GM23338 (cell line): Measurements from ENCODE around the gene EPHA5. TPM values are rescaled to one million over a fixed set of nuclear protein-coding genes. Genes with fewer than 3 reads are reported as not detected.

Experiments
- ATAC-seq: fragments of 200-7000 bp; cut with Tn5 transposase; 3 replicates; pipeline ENCODE4 v1.9.1; 2020
- DNase-seq: peaks from one replicate; pipeline ENCODE4 v3.0.0-alpha.2; 2015; ENCODE audit warnings: low spot score
- H2AFZ ChIP-seq: fragments of 200-600 bp; sonication (generic); 2 replicates; pipeline ENCODE4 v1.8.0; 2016; ENCODE audit warnings: antibody characterized with exemption, mild to moderate bottlenecking, moderate library complexity
- H3F3A ChIP-seq: fragments of 200-600 bp; sonication (generic); replicated peaks from 2 replicates; pipeline ENCODE4 v1.8.0; 2017; ENCODE audit warnings: antibody characterized with exemption, mixed run types, low read depth
- H3K27ac ChIP-seq: fragments of 200-600 bp; sonication (generic); 2 replicates; pipeline ENCODE4 v1.6.1; 2016; ENCODE audit warnings: low read depth
- H3K27me3 ChIP-seq: fragments of 200-600 bp; sonication (generic); 2 replicates; pipeline ENCODE4 v1.8.0; 2016; ENCODE audit warnings: mild to moderate bottlenecking, mixed run types, moderate library complexity; ENCODE audit not compliant: insufficient read depth
- H3K36me3 ChIP-seq: fragments of 200-600 bp; sonication (generic); 2 replicates; pipeline ENCODE4 v1.8.0; 2016; ENCODE audit warnings: mild to moderate bottlenecking; ENCODE audit not compliant: insufficient read depth
- H3K4me1 ChIP-seq: fragments of 200-600 bp; sonication (generic); 2 replicates; pipeline ENCODE4 v1.8.0; 2016; ENCODE audit warnings: mild to moderate bottlenecking, moderate library complexity; ENCODE audit not compliant: insufficient read depth
- H3K4me2 ChIP-seq: fragments of 200-600 bp; sonication (generic); 2 replicates; pipeline ENCODE4 v1.7.1; 2017; ENCODE audit warnings: mixed run types
- H3K4me3 ChIP-seq: fragments of 200-600 bp; sonication (generic); 2 replicates; pipeline ENCODE4 v1.6.1; 2016; ENCODE audit warnings: mixed run types
- H3K79me2 ChIP-seq: fragments of 200-600 bp; sonication (generic); replicated peaks from 2 replicates; pipeline ENCODE4 v1.8.0; 2017; ENCODE audit warnings: mild to moderate bottlenecking; ENCODE audit not compliant: insufficient read depth
- H3K9me2 ChIP-seq: fragments of 200-600 bp; sonication (generic); 2 replicates; pipeline ENCODE4 v1.8.0; 2017; ENCODE audit not compliant: insufficient read depth
- H4K20me1 ChIP-seq: fragments of 200-600 bp; sonication (generic); replicated peaks from 2 replicates; pipeline ENCODE4 v1.8.0; 2017; ENCODE audit warnings: mild to moderate bottlenecking; ENCODE audit not compliant: insufficient read depth
- H3K27ac Mint-ChIP-seq: 2 replicates; pipeline ENCODE4 v1.8.0; 2020; ENCODE audit warnings: inconsistent platforms, mild to moderate bottlenecking, moderate library complexity, mixed read lengths
- H3K27me3 Mint-ChIP-seq: 3 replicates; pipeline ENCODE4 v1.8.0; 2022; ENCODE audit warnings: low read depth, mild to moderate bottlenecking, moderate library complexity, mixed read lengths, inconsistent platforms; ENCODE audit not compliant: insufficient read depth, poor library complexity
- H3K36me3 Mint-ChIP-seq: 3 replicates; pipeline ENCODE4 v1.8.0; 2021; ENCODE audit warnings: low read depth, mild to moderate bottlenecking, inconsistent platforms, moderate library complexity, mixed read lengths
- H3K4me1 Mint-ChIP-seq: 3 replicates; pipeline ENCODE4 v1.8.0; 2020; ENCODE audit warnings: mild to moderate bottlenecking, inconsistent platforms, mixed read lengths
- H3K4me3 Mint-ChIP-seq: 3 replicates; pipeline ENCODE4 v1.8.0; 2021; ENCODE audit warnings: moderate library complexity, mild to moderate bottlenecking, inconsistent platforms, mixed read lengths
- H3K9me3 Mint-ChIP-seq: 3 replicates; pipeline ENCODE4 v1.8.0; 2020; ENCODE audit warnings: moderate library complexity, mild to moderate bottlenecking, inconsistent platforms, mixed read lengths
- CREB1 ChIP-seq: fragments of 250-450 bp; sonication (Bioruptor Pico); IDR thresholded peaks from 2 replicates; pipeline ENCODE4 v1.5.0; 2020; ENCODE audit warnings: low read depth, mild to moderate bottlenecking, moderate library complexity
- EZH2 ChIP-seq: fragments of 200-600 bp; sonication (generic); IDR thresholded peaks from one replicate; pipeline ENCODE4 v1.8.0; 2017; ENCODE audit warnings: antibody characterized with exemption, mild to moderate bottlenecking, low read depth; ENCODE audit not compliant: unreplicated experiment
- JUNB ChIP-seq: IDR thresholded peaks from one replicate; pipeline ENCODE4 v1.6.1; 2016; ENCODE audit warnings: antibody characterized with exemption; ENCODE audit not compliant: unreplicated experiment
- POLR2AphosphoS5 ChIP-seq: IDR thresholded peaks from 2 replicates; pipeline ENCODE4 v1.6.1; 2016; ENCODE audit warnings: antibody characterized with exemption, low read depth
- STAT1 ChIP-seq: IDR thresholded peaks from one replicate; pipeline ENCODE4 v1.6.1; 2016; ENCODE audit warnings: antibody characterized with exemption; ENCODE audit not compliant: unreplicated experiment
- ZNF331 ChIP-seq: fragments of 250-450 bp; sonication (Bioruptor Pico); IDR thresholded peaks from 2 replicates; pipeline ENCODE4 v1.5.0; 2020; ENCODE audit warnings: low read depth, mild to moderate bottlenecking, moderate library complexity
- polyA plus RNA-seq: library from polyadenylated mRNA; unstranded; fragments of >200 nt; fragmentation: Nextera tagmentation; extraction: Ambion mirVana; gene quantifications from 2 replicates; pipeline ENCODE4 v1.2.1, GENCODE V29; 2016
- total RNA-seq: library from RNA; depleted of rRNA; stranded (reverse); fragments of >200 nt; shearing (Covaris generic); gene quantifications from 2 replicates; pipeline ENCODE4 v1.2.3, GENCODE V29; 2014
- TF ChIP-seq, protein P1 (sequence below): fragments of 250-450 bp; sonication (Bioruptor Pico); IDR thresholded peaks from 2 replicates; pipeline ENCODE4 v1.5.0; 2020; ENCODE audit warnings: mild to moderate bottlenecking, moderate library complexity
- TF ChIP-seq, protein P2 (sequence below): IDR thresholded peaks from 2 replicates; pipeline ENCODE4 v1.6.1; 2016; ENCODE audit warnings: antibody characterized with exemption

Gene EPHA5
- total and polyA plus RNA-seq, 2 experiments from 2014 or later: 0.05 to 0.24 TPM

DNA sequence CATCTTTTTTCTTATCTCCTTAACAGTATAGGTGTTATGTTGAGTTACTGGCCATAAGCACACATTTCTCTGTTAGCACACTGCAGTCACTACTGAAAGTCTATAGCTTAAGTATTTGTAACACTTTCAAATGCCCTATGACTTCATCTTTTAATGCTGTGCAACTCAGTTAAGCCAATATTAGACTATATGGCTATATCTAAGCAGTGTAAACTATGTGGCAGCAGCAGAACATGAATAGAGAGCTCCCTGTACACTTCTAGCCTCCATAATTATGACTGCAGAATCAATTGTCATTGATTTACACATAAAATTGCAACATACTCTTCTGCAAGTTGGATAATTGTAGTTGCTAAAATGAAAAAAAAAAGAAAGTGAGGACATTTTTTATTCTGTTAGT is 250.3 kb downstream of the EPHA5 start (continued):
- TF ChIP-seq, protein P1, sequence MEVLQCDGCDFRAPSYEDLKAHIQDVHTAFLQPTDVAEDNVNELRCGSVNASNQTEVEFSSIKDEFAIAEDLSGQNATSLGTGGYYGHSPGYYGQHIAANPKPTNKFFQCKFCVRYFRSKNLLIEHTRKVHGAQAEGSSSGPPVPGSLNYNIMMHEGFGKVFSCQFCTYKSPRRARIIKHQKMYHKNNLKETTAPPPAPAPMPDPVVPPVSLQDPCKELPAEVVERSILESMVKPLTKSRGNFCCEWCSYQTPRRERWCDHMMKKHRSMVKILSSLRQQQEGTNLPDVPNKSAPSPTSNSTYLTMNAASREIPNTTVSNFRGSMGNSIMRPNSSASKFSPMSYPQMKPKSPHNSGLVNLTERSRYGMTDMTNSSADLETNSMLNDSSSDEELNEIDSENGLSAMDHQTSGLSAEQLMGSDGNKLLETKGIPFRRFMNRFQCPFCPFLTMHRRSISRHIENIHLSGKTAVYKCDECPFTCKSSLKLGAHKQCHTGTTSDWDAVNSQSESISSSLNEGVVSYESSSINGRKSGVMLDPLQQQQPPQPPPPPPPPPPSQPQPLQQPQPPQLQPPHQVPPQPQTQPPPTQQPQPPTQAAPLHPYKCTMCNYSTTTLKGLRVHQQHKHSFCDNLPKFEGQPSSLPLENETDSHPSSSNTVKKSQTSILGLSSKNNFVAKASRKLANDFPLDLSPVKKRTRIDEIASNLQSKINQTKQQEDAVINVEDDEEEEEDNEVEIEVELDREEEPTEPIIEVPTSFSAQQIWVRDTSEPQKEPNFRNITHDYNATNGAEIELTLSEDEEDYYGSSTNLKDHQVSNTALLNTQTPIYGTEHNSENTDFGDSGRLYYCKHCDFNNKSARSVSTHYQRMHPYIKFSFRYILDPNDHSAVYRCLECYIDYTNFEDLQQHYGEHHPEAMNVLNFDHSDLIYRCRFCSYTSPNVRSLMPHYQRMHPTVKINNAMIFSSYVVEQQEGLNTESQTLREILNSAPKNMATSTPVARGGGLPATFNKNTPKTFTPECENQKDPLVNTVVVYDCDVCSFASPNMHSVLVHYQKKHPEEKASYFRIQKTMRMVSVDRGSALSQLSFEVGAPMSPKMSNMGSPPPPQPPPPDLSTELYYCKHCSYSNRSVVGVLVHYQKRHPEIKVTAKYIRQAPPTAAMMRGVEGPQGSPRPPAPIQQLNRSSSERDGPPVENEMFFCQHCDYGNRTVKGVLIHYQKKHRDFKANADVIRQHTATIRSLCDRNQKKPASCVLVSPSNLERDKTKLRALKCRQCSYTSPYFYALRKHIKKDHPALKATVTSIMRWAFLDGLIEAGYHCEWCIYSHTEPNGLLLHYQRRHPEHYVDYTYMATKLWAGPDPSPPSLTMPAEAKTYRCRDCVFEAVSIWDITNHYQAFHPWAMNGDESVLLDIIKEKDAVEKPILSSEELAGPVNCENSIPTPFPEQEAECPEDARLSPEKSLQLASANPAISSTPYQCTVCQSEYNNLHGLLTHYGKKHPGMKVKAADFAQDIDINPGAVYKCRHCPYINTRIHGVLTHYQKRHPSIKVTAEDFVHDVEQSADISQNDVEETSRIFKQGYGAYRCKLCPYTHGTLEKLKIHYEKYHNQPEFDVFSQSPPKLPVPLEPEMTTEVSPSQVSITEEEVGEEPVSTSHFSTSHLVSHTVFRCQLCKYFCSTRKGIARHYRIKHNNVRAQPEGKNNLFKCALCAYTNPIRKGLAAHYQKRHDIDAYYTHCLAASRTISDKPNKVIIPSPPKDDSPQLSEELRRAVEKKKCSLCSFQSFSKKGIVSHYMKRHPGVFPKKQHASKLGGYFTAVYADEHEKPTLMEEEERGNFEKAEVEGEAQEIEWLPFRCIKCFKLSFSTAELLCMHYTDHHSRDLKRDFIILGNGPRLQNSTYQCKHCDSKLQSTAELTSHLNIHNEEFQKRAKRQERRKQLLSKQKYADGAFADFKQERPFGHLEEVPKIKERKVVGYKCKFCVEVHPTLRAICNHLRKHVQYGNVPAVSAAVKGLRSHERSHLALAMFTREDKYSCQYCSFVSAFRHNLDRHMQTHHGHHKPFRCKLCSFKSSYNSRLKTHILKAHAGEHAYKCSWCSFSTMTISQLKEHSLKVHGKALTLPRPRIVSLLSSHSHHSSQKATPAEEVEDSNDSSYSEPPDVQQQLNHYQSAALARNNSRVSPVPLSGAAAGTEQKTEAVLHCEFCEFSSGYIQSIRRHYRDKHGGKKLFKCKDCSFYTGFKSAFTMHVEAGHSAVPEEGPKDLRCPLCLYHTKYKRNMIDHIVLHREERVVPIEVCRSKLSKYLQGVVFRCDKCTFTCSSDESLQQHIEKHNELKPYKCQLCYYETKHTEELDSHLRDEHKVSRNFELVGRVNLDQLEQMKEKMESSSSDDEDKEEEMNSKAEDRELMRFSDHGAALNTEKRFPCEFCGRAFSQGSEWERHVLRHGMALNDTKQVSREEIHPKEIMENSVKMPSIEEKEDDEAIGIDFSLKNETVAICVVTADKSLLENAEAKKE (CRISPR knock-in tag): no peak

DNA sequence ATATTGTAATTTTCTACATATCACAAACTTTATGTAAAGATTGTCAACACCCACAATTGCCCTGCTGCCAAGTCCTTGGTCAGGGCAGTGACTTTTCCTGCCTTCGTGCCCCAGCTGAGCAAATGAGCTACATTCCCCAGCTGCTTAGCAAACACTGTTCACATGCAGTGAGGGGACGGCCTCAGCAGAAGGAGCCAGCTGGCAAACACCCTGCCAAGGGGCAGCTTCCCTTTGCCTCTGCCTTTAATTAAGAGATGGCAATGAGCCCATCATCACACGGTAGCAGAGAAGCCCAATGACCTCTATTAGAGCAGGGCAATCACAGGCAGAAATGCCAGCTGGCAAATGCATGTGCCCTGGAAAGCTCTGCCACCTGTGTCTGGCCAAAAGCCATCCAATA is 253.4 kb downstream of the EPHA5 start:
- H3K4me3 ChIP-seq: no peak overlapping the region
- no peaks in the 10 kb centered on the region for H3K79me2 ChIP-seq
- Mint-ChIP-seq H3K36me3 (no peaks in the 10 kb centered on the region), H3K27ac (no peak overlapping the region), H3K9me3 (no peaks in the 10 kb centered on the region), H3K4me3 (no peak overlapping the region), H3K27me3 (no peaks in the 10 kb centered on the region), H3K4me1 (no peaks in the 10 kb centered on the region)
- ATAC-seq: peak; percentile 65
- H3K4me1 ChIP-seq: no peaks in the 10 kb centered on the region
- no peaks in the 10 kb centered on the region for H3F3A ChIP-seq
- H3K4me2 ChIP-seq: no peak overlapping the region
- H3K9me2 ChIP-seq: no peaks in the 10 kb centered on the region
- H3K27me3 ChIP-seq: no peaks in the 10 kb centered on the region
- peak; percentile 14 for DNase-seq
- H3K36me3 ChIP-seq: no peaks in the 10 kb centered on the region
- peak overlapping the region; percentile 77; the same call in 1 of the 2 replicates for H2AFZ ChIP-seq
- no peak overlapping the region for H3K27ac ChIP-seq
- H4K20me1 ChIP-seq: no peaks in the 10 kb centered on the region
- TF ChIP-seq, protein P1 (CRISPR knock-in tag): no peak
- TF ChIP-seq ZNF331 (CRISPR knock-in tag) (no peak), STAT1 (no peak), JUNB (no peak), EZH2 (no peak), POLR2AphosphoS5 (no peak), CREB1 (no peak)
- TF ChIP-seq, protein P2, sequence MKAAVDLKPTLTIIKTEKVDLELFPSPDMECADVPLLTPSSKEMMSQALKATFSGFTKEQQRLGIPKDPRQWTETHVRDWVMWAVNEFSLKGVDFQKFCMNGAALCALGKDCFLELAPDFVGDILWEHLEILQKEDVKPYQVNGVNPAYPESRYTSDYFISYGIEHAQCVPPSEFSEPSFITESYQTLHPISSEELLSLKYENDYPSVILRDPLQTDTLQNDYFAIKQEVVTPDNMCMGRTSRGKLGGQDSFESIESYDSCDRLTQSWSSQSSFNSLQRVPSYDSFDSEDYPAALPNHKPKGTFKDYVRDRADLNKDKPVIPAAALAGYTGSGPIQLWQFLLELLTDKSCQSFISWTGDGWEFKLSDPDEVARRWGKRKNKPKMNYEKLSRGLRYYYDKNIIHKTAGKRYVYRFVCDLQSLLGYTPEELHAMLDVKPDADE: no peak
